PC-3 (cell line): ENCODE measurements around the gene TMEM117.
"Not testable (repeated sequence)": the region's sequence is repeated elsewhere in the genome, so short reads cannot be mapped to it uniquely, and the experiment has no call there.

Experiments
- EZH2 ChIP-seq: fragments of 300-600 bp; sonication (generic); IDR thresholded peaks from one replicate; pipeline ENCODE4 v1.6.1; 2017; ENCODE audit warnings: antibody characterized with exemption, mild to moderate bottlenecking, low read length; ENCODE audit not compliant: unreplicated experiment
- EZH2phosphoT487 ChIP-seq: fragments of 300-600 bp; sonication (generic); IDR thresholded peaks from 2 replicates; pipeline ENCODE4 v1.6.1; 2018; ENCODE audit warnings: mild to moderate bottlenecking, antibody characterized with exemption, low read length, borderline replicate concordance
- TF ChIP-seq, protein P1 (sequence below): fragments of 300-600 bp; sonication (generic); conservative IDR thresholded peaks from 2 replicates; pipeline ENCODE4 v1.5.1; 2017; ENCODE audit warnings: antibody characterized with exemption, low read depth, mild to moderate bottlenecking, low read length

DNA sequence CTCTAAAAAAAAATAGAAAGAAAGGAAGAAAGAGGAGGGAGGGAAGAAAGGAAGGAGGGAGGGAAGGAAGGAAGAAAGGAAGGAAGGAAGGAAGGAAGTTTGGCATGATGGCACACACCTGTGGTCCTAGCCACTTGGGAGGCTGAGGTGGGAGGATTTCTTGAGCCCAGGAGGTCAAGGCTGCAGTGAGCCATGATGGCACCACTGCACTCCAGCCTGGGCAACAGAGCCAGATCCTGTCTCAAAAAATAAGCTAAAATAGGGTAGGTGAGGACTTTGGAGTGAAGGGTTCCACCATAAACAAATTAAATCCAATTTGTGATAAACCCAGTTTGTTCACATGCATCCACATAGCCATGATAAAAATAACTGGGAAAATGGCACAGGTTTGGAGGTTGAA lies 543.2 kb downstream of the TMEM117 start:
- not testable (repeated sequence) for TF ChIP-seq EZH2phosphoT487, EZH2
- TF ChIP-seq, protein P1, sequence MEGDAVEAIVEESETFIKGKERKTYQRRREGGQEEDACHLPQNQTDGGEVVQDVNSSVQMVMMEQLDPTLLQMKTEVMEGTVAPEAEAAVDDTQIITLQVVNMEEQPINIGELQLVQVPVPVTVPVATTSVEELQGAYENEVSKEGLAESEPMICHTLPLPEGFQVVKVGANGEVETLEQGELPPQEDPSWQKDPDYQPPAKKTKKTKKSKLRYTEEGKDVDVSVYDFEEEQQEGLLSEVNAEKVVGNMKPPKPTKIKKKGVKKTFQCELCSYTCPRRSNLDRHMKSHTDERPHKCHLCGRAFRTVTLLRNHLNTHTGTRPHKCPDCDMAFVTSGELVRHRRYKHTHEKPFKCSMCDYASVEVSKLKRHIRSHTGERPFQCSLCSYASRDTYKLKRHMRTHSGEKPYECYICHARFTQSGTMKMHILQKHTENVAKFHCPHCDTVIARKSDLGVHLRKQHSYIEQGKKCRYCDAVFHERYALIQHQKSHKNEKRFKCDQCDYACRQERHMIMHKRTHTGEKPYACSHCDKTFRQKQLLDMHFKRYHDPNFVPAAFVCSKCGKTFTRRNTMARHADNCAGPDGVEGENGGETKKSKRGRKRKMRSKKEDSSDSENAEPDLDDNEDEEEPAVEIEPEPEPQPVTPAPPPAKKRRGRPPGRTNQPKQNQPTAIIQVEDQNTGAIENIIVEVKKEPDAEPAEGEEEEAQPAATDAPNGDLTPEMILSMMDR, result not testable (repeated sequence)
